WTC11 (cell line): ENCODE data around the gene NDUFAF8. TPM values are rescaled to one million over a fixed set of nuclear protein-coding genes. Genes with fewer than 3 reads are reported as not detected.

ENCODE experiments used
- ATAC-seq: fragments of 200-7000 bp; cut with Tn5 transposase; 2 replicates; pipeline ENCODE4 v1.10.0; 2021; ENCODE audit warnings: mild to moderate bottlenecking, moderate library complexity
- CTCF ChIA-PET: fragments of 300-600 bp; sonication (Branson Sonifier 250); formaldehyde crosslinking; loops from one replicate; lab custom pipeline; 2021; ENCODE audit warnings: antibody characterized with exemption; lab: Charles Lee
- POLR2A ChIA-PET: fragments of 350-600 bp; sonication (Branson Sonifier 250); formaldehyde crosslinking; loops from one replicate; lab custom pipeline; 2021; ENCODE audit warnings: antibody characterized with exemption; lab: Charles Lee
- DNase-seq: peaks from one replicate; pipeline ENCODE4 v3.0.0; 2021; ENCODE audit warnings: low spot score
- H3K27ac Mint-ChIP-seq: 2 replicates; pipeline ENCODE4 v1.8.0; 2021; ENCODE audit warnings: mixed read lengths
- H3K27me3 Mint-ChIP-seq: 2 replicates; pipeline ENCODE4 v1.8.0; 2021; ENCODE audit warnings: low read depth, mild to moderate bottlenecking, moderate library complexity, mixed read lengths
- H3K36me3 Mint-ChIP-seq: 2 replicates; pipeline ENCODE4 v1.8.0; 2021; ENCODE audit warnings: mixed read lengths
- H3K4me1 Mint-ChIP-seq: 2 replicates; pipeline ENCODE4 v1.8.0; 2022; ENCODE audit warnings: mixed read lengths
- H3K4me3 Mint-ChIP-seq: 2 replicates; pipeline ENCODE4 v1.8.0; 2021; ENCODE audit warnings: mild to moderate bottlenecking, moderate library complexity, mixed read lengths
- H3K9me3 Mint-ChIP-seq: 2 replicates; pipeline ENCODE4 v1.8.0; 2021; ENCODE audit warnings: mixed read lengths
- ATF2 ChIP-seq: sonication (generic); formaldehyde crosslinking; IDR thresholded peaks from 2 replicates; pipeline ENCODE4 v1.8.1; 2022; ENCODE audit warnings: low read depth, missing genetic modification reagents, borderline replicate concordance
- ATF3 ChIP-seq: sonication (generic); formaldehyde crosslinking; conservative IDR thresholded peaks from 2 replicates; pipeline ENCODE4 v1.8.1; 2022; ENCODE audit warnings: mild to moderate bottlenecking, missing genetic modification reagents
- GABPB1 ChIP-seq: sonication (generic); formaldehyde crosslinking; IDR thresholded peaks from 2 replicates; pipeline ENCODE4 v1.8.1; 2023; ENCODE audit warnings: mild to moderate bottlenecking, missing genetic modification reagents
- GRHL2 ChIP-seq: fragments of 250-450 bp; sonication (Bioruptor Pico); IDR thresholded peaks from 2 replicates; pipeline ENCODE4 v1.8.0; 2022; ENCODE audit warnings: mild to moderate bottlenecking, moderate library complexity; ENCODE audit not compliant: insufficient replicate concordance, severe bottlenecking
- IRF1 ChIP-seq: sonication (generic); formaldehyde crosslinking; IDR thresholded peaks from 2 replicates; pipeline ENCODE4 v1.8.0; 2023; ENCODE audit warnings: missing genetic modification reagents
- IRF2 ChIP-seq: sonication (generic); formaldehyde crosslinking; IDR thresholded peaks from 2 replicates; pipeline ENCODE4 v1.8.0; 2022; ENCODE audit warnings: low read depth, missing genetic modification reagents, borderline replicate concordance
- JAZF1 ChIP-seq: fragments of 250-450 bp; sonication (Bioruptor Pico); IDR thresholded peaks from 2 replicates; pipeline ENCODE4 v1.9.0; 2021; ENCODE audit warnings: moderate library complexity, mild to moderate bottlenecking, inconsistent platforms
- KAT7 ChIP-seq: sonication (generic); formaldehyde crosslinking; IDR thresholded peaks from 2 replicates; pipeline ENCODE4 v1.8.1; 2023; ENCODE audit warnings: missing genetic modification reagents, mild to moderate bottlenecking, borderline replicate concordance
- PRDM15 ChIP-seq: sonication (generic); formaldehyde crosslinking; IDR thresholded peaks from 2 replicates; pipeline ENCODE4 v1.8.0; 2022; ENCODE audit warnings: missing genetic modification reagents
- PRRX2 ChIP-seq: fragments of 250-450 bp; sonication (Bioruptor Pico); IDR thresholded peaks from 2 replicates; pipeline ENCODE4 v1.8.0; 2021; ENCODE audit warnings: mild to moderate bottlenecking
- RORB ChIP-seq: fragments of 250-450 bp; sonication (Bioruptor Pico); IDR thresholded peaks from 2 replicates; pipeline ENCODE4 v1.9.0; 2021; ENCODE audit warnings: mild to moderate bottlenecking
- SMAD4 ChIP-seq: sonication (generic); formaldehyde crosslinking; IDR thresholded peaks from 2 replicates; pipeline ENCODE4 v1.8.0; 2022; ENCODE audit warnings: mild to moderate bottlenecking, missing genetic modification reagents
- TEAD4 ChIP-seq: sonication (generic); formaldehyde crosslinking; IDR thresholded peaks from 2 replicates; pipeline ENCODE4 v1.8.0; 2022; ENCODE audit warnings: mild to moderate bottlenecking, missing genetic modification reagents
- ZBTB43 ChIP-seq: sonication (generic); formaldehyde crosslinking; IDR thresholded peaks from 2 replicates; pipeline ENCODE4 v1.8.1; 2023; ENCODE audit warnings: mild to moderate bottlenecking, missing genetic modification reagents
- ZNF138 ChIP-seq: sonication (generic); formaldehyde crosslinking; conservative IDR thresholded peaks from 2 replicates; pipeline ENCODE4 v1.8.1; 2022; ENCODE audit warnings: mild to moderate bottlenecking, moderate library complexity, missing genetic modification reagents
- ZNF281 ChIP-seq: sonication (generic); formaldehyde crosslinking; IDR thresholded peaks from 2 replicates; pipeline ENCODE4 v1.8.0; 2023; ENCODE audit warnings: mild to moderate bottlenecking, missing genetic modification reagents
- ZNF317 ChIP-seq: sonication (generic); formaldehyde crosslinking; IDR thresholded peaks from 2 replicates; pipeline ENCODE4 v1.8.1; 2023; ENCODE audit warnings: low read depth, mild to moderate bottlenecking, moderate library complexity, missing genetic modification reagents, borderline replicate concordance
- ZNF423 ChIP-seq: fragments of 250-450 bp; sonication (Bioruptor Pico); IDR thresholded peaks from 2 replicates; pipeline ENCODE4 v2.1.2; 2022; ENCODE audit warnings: mild to moderate bottlenecking, moderate library complexity
- ZNF512 ChIP-seq: sonication (generic); formaldehyde crosslinking; IDR thresholded peaks from 2 replicates; pipeline ENCODE4 v1.8.1; 2022; ENCODE audit warnings: missing genetic modification reagents, borderline replicate concordance
- total RNA-seq: library from RNA; stranded (reverse); gene quantifications from 3 replicates; pipeline ENCODE4 v1.2.3, GENCODE V29; 2021

The NDUFAF8 gene
- total RNA-seq, 1 experiment from 2014 or later = 73.0 TPM

- Mint-ChIP-seq H3K27me3 (no peaks in the 10 kb centered on the region), H3K4me3 (no peak overlapping the region), H3K36me3 (peaks cover 7% of the 10 kb centered on the region; the same call in 1 of the 2 replicates), H3K4me1 (0 out of 2 replicates have a peak, but pooled peaks cover 5% of the 10 kb centered on the region), H3K27ac (peak overlapping the region; percentile 63), H3K9me3 (no peaks in the 10 kb centered on the region)
- TF ChIP-seq SMAD4 (no peak), JAZF1 (CRISPR knock-in tag) (no peak), ZNF317 (CRISPR knock-in tag) (no peak), ZBTB43 (CRISPR knock-in tag) (no peak), ZNF512 (no peak), ATF3 (CRISPR knock-in tag) (no peak), GRHL2 (CRISPR knock-in tag) (no peak), ATF2 (CRISPR knock-in tag) (no peak), ZNF138 (no peak), KAT7 (CRISPR knock-in tag) (no peak), PRDM15 (CRISPR knock-in tag) (no peak), PRRX2 (CRISPR knock-in tag) (no peak), IRF1 (CRISPR knock-in tag) (no peak), GABPB1 (CRISPR knock-in tag) (no peak), ZNF423 (no peak), TEAD4 (no peak), IRF2 (CRISPR knock-in tag) (no peak), RORB (CRISPR knock-in tag) (no peak), ZNF281 (CRISPR knock-in tag) (no peak)
- ChIA-PET POLR2A (no interaction called here), CTCF (interaction anchor here (0.6 to 1.7 kb wide), 5 partner anchors 10 to 234 kb away, joined by 3 to 4 read pairs (median 3); partner anchors contain the start of gene SLC38A10)
- no peak for ATAC-seq
- no peak for DNase-seq
These were observed 46.2 kb downstream of the NDUFAF8 start for GRCh38 chr17:81285179-81285878.
